NCI-H2196 treated with DMSO at 0.1 percent for 48 hours (cell line): Measurements from ENCODE around the gene TMPRSS11A.

Experiments
- DNase-seq: peaks from one replicate; lab custom pipeline; 2025; ENCODE audit not compliant: unreplicated experiment; lab: John Stamatoyannopoulos, UW

The TMPRSS11A gene

GRCh38 chr4:67874986-67875385 lies 88.3 kb downstream of the TMPRSS11A start:
- no peak for DNase-seq

- DNase-seq = no peak
These were observed 90.2 kb downstream of the TMPRSS11A start for GRCh38 chr4:67873116-67873515.

GRCh38 chr4:67871867-67872266 lies 91.4 kb downstream of the TMPRSS11A start:
- DNase-seq = no peak

GRCh38 chr4:67869580-67870190 lies 93.6 kb downstream of the TMPRSS11A start:
- DNase-seq = no peak

- DNase-seq = no peak
These were observed 101.8 kb downstream of the TMPRSS11A start for GRCh38 chr4:67861513-67861912.
